HUES64 (cell line): Measurements from ENCODE around the gene ZNF605.
"Not testable (repeated sequence)": the region's sequence is repeated elsewhere in the genome, so short reads cannot be mapped to it uniquely, and the experiment has no call there.

ENCODE experiments used
- H3K27ac ChIP-seq: 2 replicates; pipeline ENCODE4 v1.7.0; 2013; ENCODE audit warnings: low read depth, low read length, inconsistent platforms
- H3K27me3 ChIP-seq: 2 replicates; pipeline ENCODE4 v1.6.1; 2013; ENCODE audit warnings: mild to moderate bottlenecking, low read length; ENCODE audit not compliant: insufficient read depth
- H3K36me3 ChIP-seq: 2 replicates; pipeline ENCODE4 v1.6.1; 2013; ENCODE audit warnings: mild to moderate bottlenecking, low read length; ENCODE audit not compliant: insufficient read depth
- H3K4me1 ChIP-seq: 2 replicates; pipeline ENCODE4 v1.6.1; 2013; ENCODE audit warnings: mild to moderate bottlenecking, low read length, moderate library complexity; ENCODE audit not compliant: insufficient read depth
- H3K4me3 ChIP-seq: 2 replicates; pipeline ENCODE4 v1.5.1; 2013; ENCODE audit warnings: mild to moderate bottlenecking, low read length, moderate library complexity
- H3K9ac ChIP-seq: 2 replicates; pipeline ENCODE4 v1.6.1; 2013; ENCODE audit warnings: mild to moderate bottlenecking, low read depth, low read length
- H3K9me3 ChIP-seq: 2 replicates; pipeline ENCODE4 v1.6.1; 2013; ENCODE audit warnings: low read depth, low read length; ENCODE audit not compliant: insufficient read depth
- WGBS: fragments of 150-250, 120-280 bp; methylation state at CpG from one replicate; pipeline ENCODE4 v1.1.7; 2013; ENCODE audit warnings: missing lambda C conversion rate; 5-methylcytosine and 5-hydroxymethylcytosine counted together

ZNF605 gene

GRCh38 chr12:132904718-132905328 is 51.3 kb downstream of the ZNF605 start:
- no peaks in the 10 kb centered on the region for H3K9me3 ChIP-seq
- WGBS: 39% methylated on average over 29 of the region's 30 CpGs

GRCh38 chr12:132899033-132899432 is 57.1 kb downstream of the ZNF605 start:
- Histone ChIP-seq H3K4me3 (no peak overlapping the region), H3K9me3 (no peaks in the 10 kb centered on the region), H3K27ac (no peak overlapping the region), H3K36me3 (no peaks in the 10 kb centered on the region), H3K4me1 (no peaks in the 10 kb centered on the region), H3K27me3 (no peaks in the 10 kb centered on the region), H3K9ac (no peak overlapping the region)
- 95% methylated on average over 5 of the region's 5 CpGs for WGBS

More at GRCh38 chr12:132904718-132905328, 51.3 kb downstream of the ZNF605 start:
- peak overlapping the region; percentile 23; the same call in 1 of the 2 replicates for H3K4me3 ChIP-seq
- no peaks in the 10 kb centered on the region for H3K4me1 ChIP-seq
- H3K9ac ChIP-seq: no peak overlapping the region
- H3K27me3 ChIP-seq: peaks cover 24% of the 10 kb centered on the region
- H3K36me3 ChIP-seq: no peaks in the 10 kb centered on the region
- no peak overlapping the region for H3K27ac ChIP-seq

GRCh38 chr12:132888852-132889251 is 67.3 kb downstream of the ZNF605 start:
- Histone ChIP-seq H3K4me1 (peaks cover 13% of the 10 kb centered on the region), H3K9ac (peak overlapping the region; percentile 93), H3K9me3 (no peaks in the 10 kb centered on the region), H3K36me3 (peaks cover 8% of the 10 kb centered on the region), H3K4me3 (peak overlapping the region; percentile 80), H3K27ac (peak overlapping the region; percentile 91), H3K27me3 (no peaks in the 10 kb centered on the region)
- WGBS: 14% methylated on average over 6 of the region's 6 CpGs

DNA sequence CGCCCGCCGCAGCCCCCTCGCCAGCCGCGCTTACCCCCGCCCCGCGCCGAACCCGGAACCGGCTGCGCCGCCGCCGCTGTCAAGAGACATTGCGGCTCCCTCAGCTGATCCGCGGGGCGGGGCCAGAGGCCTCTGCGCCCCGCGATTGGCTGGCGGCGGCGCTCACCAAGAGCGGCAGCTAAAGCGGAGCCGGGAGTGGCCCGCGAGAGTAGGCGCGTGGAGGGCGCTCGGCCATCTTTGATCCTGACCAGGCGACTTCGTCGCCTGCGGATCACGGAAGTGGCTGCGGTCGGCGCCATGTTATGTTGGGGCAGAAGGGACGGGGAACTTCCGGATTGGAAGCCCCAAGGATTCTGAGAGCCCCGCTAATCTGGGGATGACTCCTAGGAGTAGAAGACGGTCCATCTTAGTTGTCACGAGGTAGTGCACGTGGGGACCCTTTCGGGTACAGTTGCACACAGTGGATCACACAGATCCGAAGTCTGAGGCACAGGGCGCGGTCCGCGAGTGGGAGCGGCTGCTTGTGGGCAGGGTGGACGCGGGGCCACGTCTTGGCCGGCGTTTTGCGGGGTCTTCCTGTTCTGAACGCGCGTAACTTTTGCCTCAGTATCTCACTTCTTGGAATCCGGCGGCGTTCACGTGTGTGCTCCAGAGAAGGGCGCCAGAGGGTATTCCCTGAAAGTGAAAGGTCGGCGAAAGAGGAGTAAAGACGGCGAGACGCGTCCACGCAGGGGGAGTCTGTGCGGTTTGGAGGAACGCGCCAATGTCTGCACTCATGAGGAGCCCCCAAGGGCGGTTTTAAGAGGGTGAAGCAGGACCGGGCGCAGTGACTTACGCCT is 68.4 kb downstream of the ZNF605 start, which contains the start of gene CHFR:
CHFR (minus strand) TSS at position 93 of the 839 bp plus-strand sequence. CDS start 277 bp downstream, outside the sequence.
- 7% methylated on average over 84 of the region's 84 CpGs for WGBS
- peak within 1 kb of the TSS; percentile 93 for H3K9ac ChIP-seq
- peak within 1 kb of the TSS; percentile 91 for H3K27ac ChIP-seq
- peak within 1 kb of the TSS; percentile 80 for H3K4me3 ChIP-seq
- no peaks in the 10 kb centered on the region for H3K9me3 ChIP-seq
- no peaks in the 10 kb centered on the region for H3K27me3 ChIP-seq
- peaks cover 13% of the 10 kb centered on the region for H3K4me1 ChIP-seq
- H3K36me3 ChIP-seq: peaks cover 8% of the 10 kb centered on the region

DNA sequence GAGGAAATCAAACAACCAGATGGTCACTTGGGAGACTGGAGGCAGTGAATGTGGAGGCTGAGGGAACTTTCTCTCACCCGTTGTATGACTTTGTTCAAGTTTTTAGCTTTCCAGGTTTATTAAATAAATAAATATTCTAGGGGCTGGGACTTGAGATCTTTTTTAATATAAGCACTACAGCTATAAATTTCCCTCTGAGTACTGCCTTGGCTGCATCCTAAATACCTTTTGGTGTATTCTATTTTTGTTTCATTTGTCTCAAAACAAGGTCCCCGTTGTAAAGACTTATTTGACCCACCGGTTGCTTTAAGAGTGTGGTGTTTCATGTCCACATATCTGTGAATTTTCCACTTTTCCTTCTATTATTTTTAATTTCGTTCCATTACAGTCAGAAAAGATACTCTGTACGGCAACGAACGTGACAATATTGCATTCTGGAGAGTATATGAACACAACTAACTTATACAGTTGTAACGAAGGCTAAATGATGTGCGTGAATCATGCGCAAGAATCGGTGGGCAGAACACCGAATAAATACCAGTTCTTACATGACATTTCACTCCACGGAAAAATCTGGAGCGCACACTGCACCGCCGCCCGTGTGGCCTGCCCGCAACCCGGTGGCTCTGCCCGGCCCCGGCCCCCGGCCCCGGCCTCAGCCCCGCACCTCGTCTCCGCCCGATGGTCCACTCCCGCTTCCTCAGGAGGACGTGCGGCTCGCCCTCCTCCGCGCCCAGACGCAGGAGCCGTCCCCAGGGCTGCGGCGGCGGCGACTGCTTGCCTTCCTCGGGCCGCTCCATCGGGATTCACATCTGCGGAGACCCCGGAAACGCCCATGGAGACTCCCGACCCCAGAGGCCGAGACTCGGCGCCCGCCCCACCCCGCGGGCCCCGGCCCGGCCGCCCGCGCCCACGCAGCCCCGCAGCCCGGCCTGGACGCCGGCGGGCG is 69.3 kb downstream of the ZNF605 start:
- Histone ChIP-seq H3K4me1 (peaks cover 13% of the 10 kb centered on the region), H3K4me3 (peak overlapping the region; percentile 80), H3K27ac (no peak overlapping the region; the same call in 1 of the 2 replicates), H3K36me3 (peaks cover 13% of the 10 kb centered on the region), H3K9me3 (no peaks in the 10 kb centered on the region), H3K9ac (peak overlapping the region; percentile 52), H3K27me3 (no peaks in the 10 kb centered on the region)
- 6% methylated on average over 64 of the region's 64 CpGs for WGBS

DNA sequence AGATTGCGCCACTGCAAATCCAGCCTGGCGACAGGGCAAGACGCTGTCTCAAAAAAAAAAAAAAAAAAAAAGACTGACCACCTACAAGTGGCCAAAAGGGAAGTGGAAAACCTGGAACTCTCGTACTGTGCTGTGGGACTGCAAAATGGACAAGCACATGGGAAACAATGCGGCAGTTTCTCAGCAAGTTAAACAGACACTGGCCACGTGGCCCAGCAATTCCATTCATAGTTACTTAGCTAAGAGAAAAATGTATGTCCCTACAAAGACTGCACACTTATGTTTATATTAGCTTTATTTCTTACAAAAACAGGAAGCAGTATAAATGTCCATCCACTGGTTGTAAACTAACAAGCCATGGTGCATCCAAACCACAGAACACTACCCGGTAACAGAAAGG is 74.3 kb downstream of the ZNF605 start:
- no peak overlapping the region for H3K4me3 ChIP-seq
- no peaks in the 10 kb centered on the region for H3K27me3 ChIP-seq
- WGBS: 93% methylated on average over 7 of the region's 7 CpGs
- no peak overlapping the region for H3K27ac ChIP-seq
- H3K4me1 ChIP-seq: no peaks in the 10 kb centered on the region
- H3K9me3 ChIP-seq: no peaks in the 10 kb centered on the region
- no peak overlapping the region for H3K9ac ChIP-seq
- peaks cover 21% of the 10 kb centered on the region for H3K36me3 ChIP-seq

DNA sequence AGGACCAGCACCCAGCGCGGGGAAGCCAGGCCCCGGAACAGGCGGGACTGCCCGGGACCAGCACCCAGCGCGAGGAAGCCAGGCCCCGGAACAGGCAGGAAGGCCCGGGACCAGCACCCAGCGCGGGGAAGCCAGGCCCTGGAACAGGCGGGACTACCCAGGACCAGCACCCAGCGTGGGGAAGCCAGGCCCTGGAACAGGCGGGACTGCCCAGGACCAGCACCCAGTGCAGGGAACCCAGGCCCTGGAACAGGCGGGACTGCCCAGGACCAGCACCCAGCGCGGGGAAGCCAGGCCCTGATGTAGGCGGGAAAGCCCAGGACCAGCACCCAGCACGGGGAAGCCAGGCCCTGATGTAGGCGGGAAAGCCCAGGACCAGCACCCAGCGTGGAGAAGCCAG is 81.5 kb downstream of the ZNF605 start:
- not testable (repeated sequence) for H3K9me3 ChIP-seq, H3K9ac ChIP-seq, H3K27me3 ChIP-seq, H3K27ac ChIP-seq, H3K4me3 ChIP-seq, H3K4me1 ChIP-seq
- H3K36me3 ChIP-seq: peaks cover 61% of the 10 kb centered on the region
- WGBS: 93% methylated on average over 21 of the region's 21 CpGs

- H3K36me3 ChIP-seq: peaks cover 66% of the 10 kb centered on the region
- no peak overlapping the region for H3K4me3 ChIP-seq
- H3K27ac ChIP-seq: no peak overlapping the region
- 96% methylated on average over 11 of the region's 11 CpGs for WGBS
- no peaks in the 10 kb centered on the region for H3K4me1 ChIP-seq
- no peak overlapping the region for H3K9ac ChIP-seq
- no peaks in the 10 kb centered on the region for H3K27me3 ChIP-seq
- no peaks in the 10 kb centered on the region for H3K9me3 ChIP-seq
Measured at GRCh38 chr12:132874175-132874574, 81.9 kb downstream of the ZNF605 start.

DNA sequence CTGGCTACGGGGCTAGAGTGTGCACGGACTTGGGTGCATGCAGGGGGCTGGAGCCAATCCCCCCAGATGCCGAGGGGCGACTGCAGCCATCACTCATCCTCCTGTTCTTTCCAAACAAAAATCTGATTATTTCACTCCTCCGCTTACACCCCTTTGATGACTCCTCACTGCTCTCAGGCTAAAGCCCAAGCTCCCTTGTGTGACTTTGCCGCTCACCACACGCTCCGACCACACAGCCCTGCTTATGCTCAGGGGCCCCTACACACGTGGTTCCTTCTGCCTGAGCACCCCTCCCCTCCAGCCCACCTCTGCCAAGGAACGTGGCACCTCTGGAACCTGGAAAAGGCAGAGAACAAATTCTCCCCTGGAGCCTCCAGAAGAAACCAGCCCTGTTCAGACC is 82.4 kb downstream of the ZNF605 start:
- H3K36me3 ChIP-seq: peaks cover 67% of the 10 kb centered on the region
- no peaks in the 10 kb centered on the region for H3K4me1 ChIP-seq
- no peak overlapping the region for H3K9ac ChIP-seq
- no peaks in the 10 kb centered on the region for H3K27me3 ChIP-seq
- WGBS: 97% methylated on average over 10 of the region's 10 CpGs
- H3K4me3 ChIP-seq: no peak overlapping the region
- no peaks in the 10 kb centered on the region for H3K9me3 ChIP-seq
- H3K27ac ChIP-seq: no peak overlapping the region

DNA sequence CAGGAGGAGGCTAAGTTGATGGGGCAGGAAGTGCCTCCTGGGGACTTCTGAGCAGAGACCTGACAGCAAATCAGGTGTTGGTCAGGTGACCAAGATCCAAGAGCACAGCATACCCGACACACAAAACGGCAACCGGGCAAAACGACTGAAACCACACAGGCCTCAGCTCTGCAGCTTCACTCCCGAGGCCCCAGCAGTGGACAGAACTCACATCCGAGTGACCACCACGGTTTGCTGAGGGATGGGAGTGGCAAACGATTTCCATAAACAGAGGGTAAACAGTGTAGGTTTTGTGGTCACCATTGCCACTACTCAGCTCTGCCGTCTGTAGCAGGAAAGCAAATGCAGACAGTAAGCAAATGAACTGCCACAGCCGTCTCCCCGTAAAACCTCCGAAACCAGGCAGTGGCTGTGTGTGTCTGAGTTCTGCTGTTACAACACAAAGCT is 83.1 kb downstream of the ZNF605 start:
- Histone ChIP-seq H3K4me1 (no peaks in the 10 kb centered on the region), H3K9me3 (no peaks in the 10 kb centered on the region), H3K9ac (no peak overlapping the region), H3K27ac (no peak overlapping the region), H3K4me3 (no peak overlapping the region), H3K36me3 (peaks cover 67% of the 10 kb centered on the region), H3K27me3 (no peaks in the 10 kb centered on the region)
- 93% methylated on average over 12 of the region's 12 CpGs for WGBS
